Mammary epithelial cell (primary cell): ENCODE results near the gene MAJIN.

Experiments used
- EZH2 ChIP-seq: IDR thresholded peaks from 2 replicates; pipeline ENCODE4 v1.6.1; 2012; ENCODE audit warnings: low read length, inconsistent platforms, borderline replicate concordance
- TF ChIP-seq, protein P1 (sequence below), 2 donors: IDR thresholded peaks in 1 of 2; conservative IDR thresholded peaks in 1 of 2; 2 replicates each; pipeline ENCODE4 v1.5.1; 2011 to 2012; ENCODE audit warnings: inconsistent platforms in 2 of 2, low read length in 2 of 2, mild to moderate bottlenecking in 2 of 2, control low read depth in 1 of 2, low read depth in 1 of 2; ENCODE audit not compliant: insufficient read depth in 1 of 2; ENCODE audit errors: extremely low read depth in 1 of 2

DNA sequence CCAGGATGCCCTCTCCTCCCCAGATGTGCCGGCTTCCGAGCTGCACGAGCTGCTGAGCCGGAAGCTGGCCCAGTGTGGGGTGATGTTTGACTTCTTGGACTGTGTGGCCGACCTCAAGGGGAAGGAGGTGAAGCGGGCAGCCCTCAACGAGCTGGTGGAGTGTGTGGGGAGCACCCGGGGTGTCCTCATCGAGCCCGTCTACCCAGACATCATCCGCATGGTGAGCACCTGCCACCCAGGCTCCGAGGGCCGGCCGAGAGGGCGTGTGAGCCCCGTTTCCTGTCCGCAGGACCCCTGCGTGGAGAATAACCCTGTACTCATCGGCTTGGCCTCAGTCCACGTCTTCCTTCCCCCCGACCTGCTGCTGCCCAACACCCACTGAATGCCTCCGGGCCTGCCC is 45.2 kb downstream of the MAJIN start:
- TF ChIP-seq, protein P1, sequence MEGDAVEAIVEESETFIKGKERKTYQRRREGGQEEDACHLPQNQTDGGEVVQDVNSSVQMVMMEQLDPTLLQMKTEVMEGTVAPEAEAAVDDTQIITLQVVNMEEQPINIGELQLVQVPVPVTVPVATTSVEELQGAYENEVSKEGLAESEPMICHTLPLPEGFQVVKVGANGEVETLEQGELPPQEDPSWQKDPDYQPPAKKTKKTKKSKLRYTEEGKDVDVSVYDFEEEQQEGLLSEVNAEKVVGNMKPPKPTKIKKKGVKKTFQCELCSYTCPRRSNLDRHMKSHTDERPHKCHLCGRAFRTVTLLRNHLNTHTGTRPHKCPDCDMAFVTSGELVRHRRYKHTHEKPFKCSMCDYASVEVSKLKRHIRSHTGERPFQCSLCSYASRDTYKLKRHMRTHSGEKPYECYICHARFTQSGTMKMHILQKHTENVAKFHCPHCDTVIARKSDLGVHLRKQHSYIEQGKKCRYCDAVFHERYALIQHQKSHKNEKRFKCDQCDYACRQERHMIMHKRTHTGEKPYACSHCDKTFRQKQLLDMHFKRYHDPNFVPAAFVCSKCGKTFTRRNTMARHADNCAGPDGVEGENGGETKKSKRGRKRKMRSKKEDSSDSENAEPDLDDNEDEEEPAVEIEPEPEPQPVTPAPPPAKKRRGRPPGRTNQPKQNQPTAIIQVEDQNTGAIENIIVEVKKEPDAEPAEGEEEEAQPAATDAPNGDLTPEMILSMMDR (conservative IDR thresholded peaks at IDR 0.05 in 1 of 2, IDR thresholded peaks at IDR 0.05 in 1 of 2; ENCODE audit: extremely low read depth in 1 of 2, insufficient read depth in 1 of 2, low read depth in 1 of 2, low read length in 2 of 2): no peak
- TF ChIP-seq EZH2: no peak
